Measurements from ENCODE around the gene FLNC.

Gene FLNC

GRCh38 chr7:128869138-128869943 lies 39.1 kb downstream of the FLNC start:
- no peak overlapping the region for H4K8ac ChIP-seq (ENCODE audit: low read depth, low read length)
- H2AK5ac ChIP-seq (ENCODE audit: low read length): no peak overlapping the region
- WGBS (ENCODE audit: extremely low coverage, insufficient coverage, low lambda C conversion rate): no CpG with 5 or more reads among the region's 86 CpGs
- peaks cover 12% of the 10 kb centered on the region for H3K27me3 ChIP-seq (ENCODE audit: insufficient read depth, low read length, poor library complexity)
- DNase-seq: peak; percentile 65
- no peak overlapping the region for H3K23ac ChIP-seq (ENCODE audit: low read length)
- H4K5ac ChIP-seq (ENCODE audit: low read length): no peak overlapping the region
- H3K4me2 ChIP-seq (ENCODE audit: low read length): peak overlapping the region; percentile 77
- H3K18ac ChIP-seq (ENCODE audit: low read length): peak overlapping the region; percentile 57
- no peaks in the 10 kb centered on the region for H3K79me2 ChIP-seq (ENCODE audit: control insufficient read depth, insufficient read depth, low read length)
- H2BK5ac ChIP-seq (ENCODE audit: low read length): no peak overlapping the region
- H3K36me3 ChIP-seq (ENCODE audit: control insufficient read depth, insufficient read depth, low read length): no peaks in the 10 kb centered on the region
- peak overlapping the region; percentile 82 for H3K56ac ChIP-seq (ENCODE audit: low read length)
- H3K4me1 ChIP-seq (ENCODE audit: control insufficient read depth, low read depth, low read length): no peaks in the 10 kb centered on the region
- H3K4me3 ChIP-seq (ENCODE audit: low read length): peak overlapping the region; percentile 11
- H2BK15ac ChIP-seq (replicated peaks; ENCODE audit: low read depth): no peak overlapping the region
- H3K27ac ChIP-seq (ENCODE audit: low read depth, low read length): no peak overlapping the region
- H3K4ac ChIP-seq (ENCODE audit: low read depth, low read length): no peak overlapping the region
- H3K9ac ChIP-seq (ENCODE audit: low read length): peak overlapping the region; percentile 59
- H3K79me1 ChIP-seq (ENCODE audit: low read length): no peaks in the 10 kb centered on the region
- no peak overlapping the region for H2BK120ac ChIP-seq (ENCODE audit: low read depth, low read length)

- H3K27me3 ChIP-seq (ENCODE audit: insufficient read depth, low read length, poor library complexity): peaks cover 12% of the 10 kb centered on the region
- peak overlapping the region; percentile 82 for H3K56ac ChIP-seq (ENCODE audit: low read length)
- no CpG with 5 or more reads among the region's 30 CpGs for WGBS (ENCODE audit: extremely low coverage, insufficient coverage, low lambda C conversion rate)
These were observed 39.7 kb downstream of the FLNC start for GRCh38 chr7:128869944-128870285.

DNA sequence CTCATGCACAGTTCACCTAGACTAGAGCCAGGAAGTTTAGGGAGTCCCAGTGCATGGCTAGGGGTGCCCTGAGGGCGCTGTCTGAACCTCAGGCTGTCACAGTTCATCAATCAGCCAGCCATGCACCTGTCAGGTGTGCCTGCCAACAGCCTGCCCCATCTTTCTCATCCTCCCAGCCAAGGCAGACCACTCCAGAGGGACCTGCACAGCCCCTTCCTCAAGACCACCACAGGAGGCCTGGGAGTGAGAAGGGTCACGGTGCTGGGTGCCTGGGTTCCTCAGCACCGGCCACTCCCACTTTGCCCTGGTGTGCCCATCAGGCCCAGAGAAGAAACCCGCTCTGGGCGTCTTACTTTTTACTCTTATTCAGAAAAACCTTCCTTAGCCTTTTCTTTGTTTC lies 40.8 kb downstream of the FLNC start:
- Histone ChIP-seq H3K36me3 (ENCODE audit: control insufficient read depth, insufficient read depth, low read length) (no peaks in the 10 kb centered on the region), H3K23ac (ENCODE audit: low read length) (no peak overlapping the region), H3K4ac (ENCODE audit: low read depth, low read length) (no peak overlapping the region), H2BK120ac (ENCODE audit: low read depth, low read length) (no peak overlapping the region), H2BK5ac (ENCODE audit: low read length) (no peak overlapping the region), H3K27me3 (ENCODE audit: insufficient read depth, low read length, poor library complexity) (peaks cover 12% of the 10 kb centered on the region), H3K4me1 (ENCODE audit: control insufficient read depth, low read depth, low read length) (no peaks in the 10 kb centered on the region), H4K5ac (ENCODE audit: low read length) (no peak overlapping the region), H2AK5ac (ENCODE audit: low read length) (no peak overlapping the region), H4K8ac (ENCODE audit: low read depth, low read length) (no peak overlapping the region), H3K9ac (ENCODE audit: low read length) (no peak overlapping the region), H3K79me1 (ENCODE audit: low read length) (no peaks in the 10 kb centered on the region), H3K4me3 (ENCODE audit: low read length) (no peak overlapping the region), H3K18ac (ENCODE audit: low read length) (no peak overlapping the region), H3K4me2 (ENCODE audit: low read length) (no peak overlapping the region), H3K79me2 (ENCODE audit: control insufficient read depth, insufficient read depth, low read length) (no peaks in the 10 kb centered on the region), H3K27ac (ENCODE audit: low read depth, low read length) (no peak overlapping the region), H3K56ac (ENCODE audit: low read length) (no peak overlapping the region), H2BK15ac (replicated peaks; ENCODE audit: low read depth) (no peak overlapping the region)
- DNase-seq: no peak
- WGBS (ENCODE audit: extremely low coverage, insufficient coverage, low lambda C conversion rate): no CpG with 5 or more reads among the region's 5 CpGs

More at GRCh38 chr7:128869944-128870285, 39.7 kb downstream of the FLNC start:
- Histone ChIP-seq H3K27ac (ENCODE audit: low read depth, low read length) (no peak overlapping the region), H3K4me2 (ENCODE audit: low read length) (peak overlapping the region; percentile 77), H3K79me2 (ENCODE audit: control insufficient read depth, insufficient read depth, low read length) (no peaks in the 10 kb centered on the region), H2BK5ac (ENCODE audit: low read length) (no peak overlapping the region), H3K36me3 (ENCODE audit: control insufficient read depth, insufficient read depth, low read length) (no peaks in the 10 kb centered on the region), H4K8ac (ENCODE audit: low read depth, low read length) (no peak overlapping the region), H2AK5ac (ENCODE audit: low read length) (no peak overlapping the region), H4K5ac (ENCODE audit: low read length) (no peak overlapping the region), H3K9ac (ENCODE audit: low read length) (peak overlapping the region; percentile 59), H3K4me3 (ENCODE audit: low read length) (no peak overlapping the region), H3K23ac (ENCODE audit: low read length) (peak overlapping the region; percentile 24), H3K79me1 (ENCODE audit: low read length) (no peaks in the 10 kb centered on the region), H3K4me1 (ENCODE audit: control insufficient read depth, low read depth, low read length) (no peaks in the 10 kb centered on the region), H3K4ac (ENCODE audit: low read depth, low read length) (no peak overlapping the region), H2BK120ac (ENCODE audit: low read depth, low read length) (no peak overlapping the region), H2BK15ac (replicated peaks; ENCODE audit: low read depth) (no peak overlapping the region), H3K18ac (ENCODE audit: low read length) (peak overlapping the region; percentile 57)
- DNase-seq: no peak

DNA sequence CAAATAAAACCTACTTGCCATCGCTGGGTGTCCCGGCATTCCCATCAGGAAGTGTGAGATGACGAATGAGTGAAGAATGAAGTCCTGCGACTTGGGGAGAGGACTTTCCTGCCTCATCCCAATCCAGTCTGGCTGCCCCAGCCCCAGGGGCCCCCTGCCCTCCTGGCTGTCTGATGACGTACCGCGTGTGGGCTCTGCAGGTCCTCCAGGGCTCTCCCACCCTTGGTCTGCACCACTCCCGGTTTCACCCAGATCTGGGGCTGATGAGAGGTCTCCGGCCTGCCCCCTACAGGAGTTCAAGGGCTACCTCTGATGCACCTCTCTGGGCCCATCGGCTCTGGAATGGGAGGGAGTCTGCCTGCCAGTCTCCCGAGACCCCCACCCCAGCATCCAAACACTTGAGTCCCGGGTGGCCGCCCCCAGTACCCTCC lies 42.2 kb downstream of the FLNC start:
- Histone ChIP-seq H3K79me2 (ENCODE audit: control insufficient read depth, insufficient read depth, low read length) (no peaks in the 10 kb centered on the region), H3K4me3 (ENCODE audit: low read length) (no peak overlapping the region), H3K27me3 (ENCODE audit: insufficient read depth, low read length, poor library complexity) (peaks cover 10% of the 10 kb centered on the region), H3K36me3 (ENCODE audit: control insufficient read depth, insufficient read depth, low read length) (no peaks in the 10 kb centered on the region), H3K56ac (ENCODE audit: low read length) (no peak overlapping the region), H4K8ac (ENCODE audit: low read depth, low read length) (no peak overlapping the region), H2BK120ac (ENCODE audit: low read depth, low read length) (no peak overlapping the region), H2BK5ac (ENCODE audit: low read length) (no peak overlapping the region), H3K4me2 (ENCODE audit: low read length) (no peak overlapping the region), H2AK5ac (ENCODE audit: low read length) (no peak overlapping the region), H4K5ac (ENCODE audit: low read length) (no peak overlapping the region), H3K4ac (ENCODE audit: low read depth, low read length) (no peak overlapping the region), H3K27ac (ENCODE audit: low read depth, low read length) (no peak overlapping the region), H3K79me1 (ENCODE audit: low read length) (no peaks in the 10 kb centered on the region), H2BK15ac (replicated peaks; ENCODE audit: low read depth) (no peak overlapping the region), H3K18ac (ENCODE audit: low read length) (no peak overlapping the region), H3K9ac (ENCODE audit: low read length) (no peak overlapping the region), H3K23ac (ENCODE audit: low read length) (no peak overlapping the region), H3K4me1 (ENCODE audit: control insufficient read depth, low read depth, low read length) (no peaks in the 10 kb centered on the region)
- DNase-seq: peak; percentile 77
- no CpG with 5 or more reads among the region's 13 CpGs for WGBS (ENCODE audit: extremely low coverage, insufficient coverage, low lambda C conversion rate)

DNA sequence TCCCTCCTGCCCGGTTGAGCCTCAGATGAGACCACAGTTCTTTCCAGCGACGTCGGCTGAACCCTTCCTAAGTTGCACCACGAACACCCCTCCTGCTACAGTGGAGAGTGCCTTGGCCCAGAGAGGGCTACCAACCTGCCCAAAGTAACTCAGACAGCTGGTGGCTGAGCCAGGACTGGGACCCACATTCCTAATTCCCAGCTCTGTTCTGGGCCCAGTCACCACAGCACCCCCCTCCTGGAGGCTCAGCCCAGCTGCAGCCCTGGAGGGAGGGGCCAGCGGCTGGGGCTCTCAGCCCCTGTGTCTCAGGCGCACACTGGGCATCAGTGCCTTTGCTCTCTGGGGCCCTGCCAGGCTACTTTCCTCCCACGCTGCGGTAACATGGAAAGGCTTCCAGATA lies 43.0 kb downstream of the FLNC start:
- Histone ChIP-seq H3K79me1 (ENCODE audit: low read length) (no peaks in the 10 kb centered on the region), H3K4ac (ENCODE audit: low read depth, low read length) (no peak overlapping the region), H3K18ac (ENCODE audit: low read length) (no peak overlapping the region), H3K4me3 (ENCODE audit: low read length) (no peak overlapping the region), H2BK120ac (ENCODE audit: low read depth, low read length) (no peak overlapping the region), H3K23ac (ENCODE audit: low read length) (no peak overlapping the region), H3K9ac (ENCODE audit: low read length) (no peak overlapping the region), H3K4me1 (ENCODE audit: control insufficient read depth, low read depth, low read length) (no peaks in the 10 kb centered on the region), H3K27me3 (ENCODE audit: insufficient read depth, low read length, poor library complexity) (peaks cover 10% of the 10 kb centered on the region), H2AK5ac (ENCODE audit: low read length) (no peak overlapping the region), H3K56ac (ENCODE audit: low read length) (no peak overlapping the region), H2BK5ac (ENCODE audit: low read length) (no peak overlapping the region), H4K8ac (ENCODE audit: low read depth, low read length) (no peak overlapping the region), H3K36me3 (ENCODE audit: control insufficient read depth, insufficient read depth, low read length) (no peaks in the 10 kb centered on the region), H3K4me2 (ENCODE audit: low read length) (no peak overlapping the region), H4K5ac (ENCODE audit: low read length) (no peak overlapping the region), H3K79me2 (ENCODE audit: control insufficient read depth, insufficient read depth, low read length) (no peaks in the 10 kb centered on the region), H3K27ac (ENCODE audit: low read depth, low read length) (no peak overlapping the region), H2BK15ac (replicated peaks; ENCODE audit: low read depth) (no peak overlapping the region)
- no peak for DNase-seq
- WGBS (ENCODE audit: extremely low coverage, insufficient coverage, low lambda C conversion rate): no CpG with 5 or more reads among the region's 9 CpGs

Data from mesendoderm (in vitro differentiated cells).